G401.6 (cell line): ENCODE measurements around the gene DCAF5.
A peak's percentile ranks its signal among the peaks of the same experiment; 100 is the strongest.

ENCODE experiments used
- FAIRE-seq: peaks from 2 replicates; lab custom pipeline; 2012; peaks lifted over from hg19 to GRCh38; lab: Jason Lieb, UNC

DCAF5 gene

DNA sequence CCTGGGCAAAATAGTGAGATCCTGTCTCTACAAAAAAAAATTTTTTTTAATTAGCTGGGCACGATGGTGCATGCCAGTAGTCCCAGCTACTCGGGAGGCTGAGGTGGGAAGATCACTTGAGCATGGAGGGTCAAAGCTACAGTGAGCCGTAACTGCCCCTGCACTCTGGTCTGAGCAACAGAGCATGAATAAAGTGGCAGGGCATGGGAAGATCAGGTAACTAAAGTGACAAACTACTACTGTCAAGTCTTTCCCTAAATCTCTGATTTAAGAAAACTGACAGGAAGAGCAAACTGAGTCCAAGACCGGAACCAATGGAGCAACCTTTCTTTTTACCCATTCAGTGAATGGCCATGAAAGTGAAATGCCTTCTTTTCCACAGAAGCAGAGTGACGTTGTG lies 10.8 kb downstream of the DCAF5 start:
- no peak for FAIRE-seq

- no peak for FAIRE-seq
These were observed 11.4 kb downstream of the DCAF5 start for GRCh38 chr14:69141550-69141949.

GRCh38 chr14:69139743-69140142 lies 13.2 kb downstream of the DCAF5 start:
- FAIRE-seq: no peak

DNA sequence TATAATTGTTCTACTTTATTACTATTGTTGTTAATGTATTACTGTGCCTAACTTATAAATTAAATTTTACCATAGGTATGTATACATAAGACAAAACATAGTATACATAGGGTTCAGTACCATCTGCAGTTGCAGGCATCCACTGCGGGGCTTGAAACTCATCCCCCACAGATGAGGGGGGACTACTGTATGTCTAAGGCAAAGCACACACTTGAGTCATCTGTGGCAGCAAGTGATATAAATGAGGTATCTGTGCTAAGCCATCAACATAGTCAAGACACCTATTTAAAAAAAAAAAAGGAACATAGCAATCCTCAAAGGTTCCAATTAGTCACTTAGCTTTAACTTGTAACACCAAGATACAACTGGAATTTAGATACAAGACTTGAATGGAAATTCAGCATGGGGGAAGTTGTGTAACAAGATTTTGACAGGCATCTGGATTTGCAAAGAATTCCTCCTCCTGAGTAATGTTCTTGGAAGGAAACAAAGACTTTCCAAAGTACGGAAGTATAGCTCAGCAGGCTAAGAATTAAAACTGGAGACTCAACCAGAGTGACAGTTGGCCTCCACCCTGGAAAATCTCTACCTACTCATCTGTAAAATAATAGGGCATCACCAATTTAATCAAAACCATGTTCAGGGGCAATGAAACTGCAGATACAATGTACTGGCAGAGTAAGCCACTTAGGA lies 14.9 kb downstream of the DCAF5 start:
- FAIRE-seq: no peak

DNA sequence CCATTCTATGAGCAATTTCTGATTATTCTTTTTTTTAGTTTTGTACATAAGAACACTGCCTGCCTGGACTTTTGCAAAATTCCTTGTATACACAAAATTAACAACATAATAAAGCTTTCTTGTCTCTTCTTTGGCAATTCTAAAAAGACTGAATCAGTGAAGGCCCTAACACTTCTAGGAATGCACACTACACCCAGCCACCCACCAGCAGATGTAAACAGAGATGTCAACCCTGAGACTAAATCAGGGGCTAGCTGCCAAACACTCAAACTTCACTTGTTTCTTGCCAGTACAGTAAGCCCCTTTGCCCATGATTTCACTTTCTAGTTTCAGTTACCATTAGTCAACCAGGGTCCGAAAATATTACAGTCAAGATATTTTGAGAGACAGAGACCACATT lies 15.5 kb downstream of the DCAF5 start:
- FAIRE-seq: no peak

- no peak for FAIRE-seq
These were observed 17.8 kb downstream of the DCAF5 start for GRCh38 chr14:69135133-69135532.

GRCh38 chr14:69133206-69134125 lies 19.5 kb downstream of the DCAF5 start:
- no peak for FAIRE-seq

DNA sequence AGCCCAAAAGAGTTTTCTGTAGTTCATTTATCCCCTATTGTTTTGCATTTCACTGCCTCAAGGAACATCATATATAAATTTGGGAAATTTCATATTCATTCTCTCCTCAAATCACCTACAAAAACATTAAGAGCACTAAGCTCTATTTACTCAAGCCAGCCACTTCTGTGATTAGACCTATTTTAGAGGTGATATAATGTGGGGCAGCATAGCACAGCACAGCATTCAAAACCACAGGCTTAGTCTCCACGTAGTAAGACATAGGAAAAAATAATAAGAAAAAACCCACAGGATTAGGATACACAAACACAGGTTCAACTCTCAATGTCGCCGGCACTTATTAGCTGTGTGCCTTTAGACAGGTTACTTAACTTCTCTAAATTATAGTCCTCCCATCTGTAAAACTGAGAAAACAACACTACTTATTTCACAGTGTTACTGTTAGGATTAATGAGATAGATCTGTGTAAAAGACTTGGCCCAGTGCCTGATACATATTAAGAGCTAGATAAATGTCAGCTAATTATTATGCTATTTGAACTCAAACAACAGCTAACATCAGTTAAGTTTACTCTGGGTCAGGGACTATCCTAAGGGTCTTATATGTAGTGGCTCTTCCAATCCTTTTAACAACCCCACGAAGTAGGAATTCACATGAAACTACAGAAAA lies 20.3 kb downstream of the DCAF5 start:
- FAIRE-seq: no peak

GRCh38 chr14:69131176-69131575 lies 21.7 kb downstream of the DCAF5 start:
- FAIRE-seq: peak; percentile 25

DNA sequence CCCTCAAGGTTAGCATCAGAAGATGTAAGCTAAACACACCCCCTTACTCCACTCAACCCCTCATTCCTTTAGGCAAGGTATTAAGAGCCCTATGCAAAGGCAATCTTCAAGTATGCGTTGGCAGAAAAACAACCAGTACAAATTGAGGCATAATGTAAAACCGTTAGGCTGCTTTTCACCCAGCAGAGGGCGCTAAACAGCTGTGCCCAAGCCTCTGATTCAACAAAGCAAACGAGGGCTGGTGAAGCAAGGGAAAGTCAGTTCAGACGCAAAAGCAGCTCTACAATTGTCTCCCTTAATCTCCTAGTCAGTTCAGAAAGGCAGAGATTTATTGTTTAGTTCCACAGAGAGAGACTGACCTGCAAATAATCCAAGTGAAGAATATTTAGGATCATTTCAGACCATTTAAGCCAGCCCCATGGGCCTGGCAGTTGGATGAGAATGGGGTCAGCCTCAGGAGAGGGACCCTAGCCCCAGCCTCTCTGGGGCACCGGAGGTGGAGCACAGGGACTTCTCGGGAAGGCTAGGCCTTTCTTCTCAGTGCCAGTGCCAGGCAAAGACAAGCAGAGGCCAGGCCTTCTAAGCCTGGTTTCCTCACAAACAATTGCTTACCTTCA lies 23.5 kb downstream of the DCAF5 start:
- peak; percentile 97 for FAIRE-seq

DNA sequence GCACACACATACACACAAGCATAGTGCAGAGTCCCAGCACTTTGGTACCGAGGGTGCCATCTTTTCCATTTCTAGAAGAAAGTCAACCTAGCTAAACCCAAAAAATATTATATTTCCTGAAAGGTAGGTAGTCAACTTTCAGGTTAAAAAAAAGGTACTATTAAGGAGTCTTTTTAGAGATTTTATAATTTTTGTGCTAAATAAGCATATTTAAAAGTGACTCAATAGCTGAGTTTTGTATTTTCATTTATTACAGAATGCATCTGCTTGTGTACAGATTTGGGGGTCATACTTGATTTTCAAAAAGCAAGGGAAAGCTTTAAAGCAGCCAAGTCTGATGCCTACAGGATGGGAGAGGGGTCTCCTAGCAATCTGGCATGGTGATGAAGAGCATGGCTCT lies 34.6 kb downstream of the DCAF5 start:
- FAIRE-seq: no peak

DNA sequence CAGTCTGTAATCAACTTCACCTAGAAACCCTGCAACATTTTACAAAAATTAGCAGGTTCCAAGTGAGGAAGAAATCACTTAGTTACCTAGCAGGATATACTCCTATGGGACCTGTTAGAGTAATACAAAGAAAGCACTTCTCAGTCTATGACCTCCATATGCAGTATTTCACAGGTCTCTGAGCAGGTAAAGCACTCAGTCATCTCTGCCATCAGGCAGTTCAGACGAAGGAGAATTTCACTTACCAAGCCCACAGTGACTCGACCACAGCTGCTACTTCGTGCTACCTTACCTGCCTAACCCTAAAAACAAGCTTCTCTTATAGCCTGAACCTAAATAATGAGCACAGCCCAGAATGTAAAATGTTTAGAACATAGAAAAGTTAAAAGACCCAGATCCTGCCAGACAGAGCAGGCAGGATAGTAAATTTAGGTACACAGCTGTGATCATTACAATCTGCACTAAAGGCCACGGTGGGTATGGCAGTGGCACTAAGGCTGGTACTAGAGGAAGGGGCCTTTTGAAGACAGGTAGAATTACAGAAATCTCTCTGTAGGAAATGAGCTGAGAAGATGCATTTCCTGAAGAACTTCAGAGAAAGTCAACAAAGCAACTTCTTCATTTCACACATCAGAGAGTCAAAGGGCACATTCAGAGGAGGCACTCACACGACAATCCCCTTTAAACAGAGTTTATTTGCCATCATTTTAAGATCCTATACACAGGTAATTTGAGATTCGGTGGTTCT lies 35.7 kb downstream of the DCAF5 start:
- no peak for FAIRE-seq

GRCh38 chr14:69115407-69116185 lies 37.3 kb downstream of the DCAF5 start:
- no peak for FAIRE-seq

DNA sequence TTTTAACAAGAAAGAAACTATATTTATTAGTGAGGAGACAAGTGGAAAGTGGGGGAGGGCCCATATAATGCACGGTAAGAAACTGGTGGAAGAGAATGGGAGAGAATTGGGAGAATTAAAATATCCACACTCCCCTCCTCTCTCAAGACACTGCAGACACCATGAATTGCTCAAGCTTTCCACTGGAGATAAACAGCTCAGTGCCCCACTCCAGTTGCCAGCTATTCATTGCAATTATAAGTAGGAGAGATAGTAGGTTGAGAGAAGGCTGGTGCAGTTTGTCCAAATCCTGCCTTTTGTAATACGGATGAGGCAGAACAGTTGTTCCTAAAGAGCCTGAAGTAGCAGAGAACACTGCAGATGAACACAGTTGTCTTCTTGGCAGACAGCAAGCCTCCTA lies 38.2 kb downstream of the DCAF5 start:
- FAIRE-seq: no peak

- no peak for FAIRE-seq
These were observed 44.6 kb downstream of the DCAF5 start for GRCh38 chr14:69108358-69108757.

GRCh38 chr14:69107407-69108003 lies 45.4 kb downstream of the DCAF5 start:
- peak; percentile 93 for FAIRE-seq

DNA sequence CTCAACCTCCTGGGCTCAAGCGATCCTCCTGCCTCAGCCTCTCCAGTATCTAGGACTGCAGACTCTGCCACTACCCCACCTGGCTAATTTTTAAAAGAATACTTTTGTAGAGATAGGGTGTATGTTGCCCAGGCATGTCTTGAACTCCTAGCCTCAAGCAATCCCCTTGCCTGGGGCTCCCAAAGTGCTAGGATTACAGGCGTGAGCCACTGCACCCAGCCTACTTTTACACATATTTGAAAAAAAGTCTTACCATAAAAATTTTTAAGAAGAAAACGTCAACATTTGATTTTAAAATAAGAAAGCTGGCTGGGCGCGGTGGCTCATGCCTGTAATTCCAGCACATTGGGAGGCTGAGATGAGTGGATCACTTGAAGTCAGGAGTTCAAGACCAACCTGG lies 46.5 kb downstream of the DCAF5 start:
- no peak for FAIRE-seq

DNA sequence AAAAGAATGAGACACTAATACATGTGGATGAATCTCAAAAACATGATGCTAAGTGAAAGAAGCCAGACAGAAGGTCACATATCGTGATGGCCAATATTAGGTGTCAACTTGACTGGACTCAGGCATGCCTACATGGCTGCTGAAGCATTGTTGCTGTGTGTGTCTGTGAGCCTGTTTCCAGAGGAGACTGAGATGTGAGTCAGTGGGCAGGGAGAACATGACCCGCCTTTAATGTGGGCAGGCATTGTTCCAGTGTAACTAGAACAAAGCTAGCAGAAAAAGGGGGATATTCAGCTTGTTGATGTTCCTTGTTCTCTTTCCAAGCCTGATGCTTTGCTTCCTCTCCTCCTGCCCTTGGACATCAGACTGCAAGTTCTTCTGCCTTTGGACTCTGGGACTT lies 47.6 kb downstream of the DCAF5 start:
- FAIRE-seq: no peak

DNA sequence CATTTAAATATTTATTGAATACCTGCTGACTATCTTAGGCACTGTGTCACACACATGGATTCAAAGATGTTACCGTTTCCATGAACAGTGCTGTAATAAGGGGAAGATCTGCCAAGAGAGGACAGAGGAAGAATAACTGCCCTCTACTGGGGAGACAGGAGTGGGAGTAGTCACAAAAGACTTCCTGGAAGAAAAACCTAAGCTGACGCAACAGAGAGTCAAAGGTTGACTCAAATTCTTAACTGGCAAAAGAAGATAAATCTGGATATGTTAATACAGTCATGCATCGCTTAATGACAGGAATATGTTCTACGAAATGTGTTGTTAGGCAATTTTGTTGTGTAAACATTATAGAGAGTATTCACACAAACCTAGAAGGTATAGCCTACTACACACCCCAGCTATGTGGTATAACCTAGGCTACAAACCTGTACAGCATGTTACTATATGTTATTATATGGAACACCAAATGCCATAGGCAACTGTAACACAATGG lies 51.5 kb downstream of the DCAF5 start:
- FAIRE-seq: no peak

- no peak for FAIRE-seq
These were observed 54.9 kb downstream of the DCAF5 start for GRCh38 chr14:69097974-69098373.
